Endothelial cell of umbilical vein (primary cell): ENCODE data around the gene TFDP2.

Experiments
- CTCF ChIP-seq, 2 donors: IDR thresholded peaks; 1 replicate in 1 of 2; 2 replicates in 1 of 2; pipeline ENCODE4 v1.5.1; 2011; ENCODE audit warnings: low read length in 2 of 2, mild to moderate bottlenecking in 2 of 2, moderate library complexity in 2 of 2, control low read depth in 1 of 2, inconsistent platforms in 1 of 2, low read depth in 1 of 2; ENCODE audit not compliant: insufficient read depth in 1 of 2; ENCODE audit errors: extremely low read depth in 1 of 2
- EZH2 ChIP-seq: IDR thresholded peaks from 2 replicates; pipeline ENCODE4 v1.6.1; 2012; ENCODE audit warnings: borderline replicate concordance, low read depth, mild to moderate bottlenecking, moderate library complexity, low read length, inconsistent platforms; ENCODE audit not compliant: severe bottlenecking
- GATA2 ChIP-seq: IDR thresholded peaks from 2 replicates; pipeline ENCODE4 v1.7.0; 2011; ENCODE audit warnings: low read depth, mild to moderate bottlenecking, moderate library complexity, mixed read lengths, low read length; ENCODE audit not compliant: insufficient read length, insufficient read depth
- JUN ChIP-seq: IDR thresholded peaks from 2 replicates; pipeline ENCODE4 v1.6.1; 2011; ENCODE audit warnings: borderline replicate concordance, low read depth; ENCODE audit not compliant: insufficient read length, insufficient read depth
- MAX ChIP-seq: IDR thresholded peaks from 2 replicates; pipeline ENCODE4 v1.6.1; 2011; ENCODE audit not compliant: insufficient read depth, insufficient read length
- POLR2A ChIP-seq: IDR thresholded peaks from 2 replicates; pipeline ENCODE4 v1.6.1; 2012; ENCODE audit warnings: low read depth, mild to moderate bottlenecking, control low read depth, low read length
- POLR2AphosphoS5 ChIP-seq: IDR thresholded peaks from 2 replicates; pipeline ENCODE4 v1.6.1; 2012; ENCODE audit warnings: low read depth, mild to moderate bottlenecking, control low read depth, low read length, moderate library complexity; ENCODE audit not compliant: insufficient read depth

- no peak for TF ChIP-seq EZH2
- no peak for TF ChIP-seq GATA2
- TF ChIP-seq POLR2AphosphoS5: no peak
- no peak for TF ChIP-seq CTCF (IDR thresholded peaks at IDR 0.05; ENCODE audit: extremely low read depth in 1 of 2, insufficient read depth in 1 of 2, low read depth in 1 of 2, low read length in 2 of 2)
- no peak for TF ChIP-seq POLR2A
- no peak for TF ChIP-seq MAX
- no peak for TF ChIP-seq JUN
Observed at GRCh38 chr3:142051351-142051750, 98.0 kb downstream of the TFDP2 start.
